Activated naive CD4-positive, alpha-beta T cell treated with anti-CD3 and anti-CD28 coated beads for 36 hours (primary cell): ENCODE measurements around the gene DNAJA3. TPM values are rescaled to one million over a fixed set of nuclear protein-coding genes. Genes with fewer than 3 reads are reported as not detected.

Experiments used
- CTCF ChIA-PET: fragments of 350-600 bp; sonication (Branson Sonifier 250); formaldehyde crosslinking; loops from one replicate; lab custom pipeline; 2021; ENCODE audit warnings: antibody characterized with exemption; lab: Charles Lee
- DNase-seq: peaks from one replicate; pipeline ENCODE4 v3.0.0-alpha.2; 2020
- H3K27ac Mint-ChIP-seq: one replicate; pipeline ENCODE4 v1.8.0; 2021; ENCODE audit warnings: mild to moderate bottlenecking, mixed read lengths
- H3K27me3 Mint-ChIP-seq: one replicate; pipeline ENCODE4 v1.8.0; 2021; ENCODE audit warnings: low read depth, mixed read lengths
- H3K36me3 Mint-ChIP-seq: one replicate; pipeline ENCODE4 v1.8.0; 2021; ENCODE audit warnings: low read depth, mixed read lengths
- H3K4me1 Mint-ChIP-seq: one replicate; pipeline ENCODE4 v1.8.0; 2021; ENCODE audit warnings: low read depth, mixed read lengths
- H3K4me3 Mint-ChIP-seq: one replicate; pipeline ENCODE4 v1.8.0; 2021; ENCODE audit warnings: mild to moderate bottlenecking, moderate library complexity, mixed read lengths
- H3K9me3 Mint-ChIP-seq: one replicate; pipeline ENCODE4 v1.8.0; 2021; ENCODE audit warnings: mixed read lengths
- intact Hi-C: fragments of 100-400 bp; cut with micrococcal nuclease; formaldehyde crosslinking; loops from one replicate; pipeline ENCODE4 v1.15.1; 2023
- total RNA-seq, 2 experiments: library from RNA; stranded (reverse); gene quantifications; one replicate each; pipeline ENCODE4 v1.2.3, GENCODE V29; 2021

DNAJA3 gene
- total RNA-seq, 2 experiments from 2014 or later: 86.7 to 88.0 TPM

GRCh38 chr16:4382795-4383357, 42.8 kb upstream of the DNAJA3 start:
- CTCF ChIA-PET: no interaction called here
- Mint-ChIP-seq H3K27me3 (no peaks in the 10 kb centered on the region), H3K27ac (no peak overlapping the region), H3K36me3 (no peaks in the 10 kb centered on the region), H3K4me1 (no peaks in the 10 kb centered on the region), H3K9me3 (no peaks in the 10 kb centered on the region), H3K4me3 (no peak overlapping the region)
- intact Hi-C loops: no loop called here
- DNase-seq: no peak

DNA sequence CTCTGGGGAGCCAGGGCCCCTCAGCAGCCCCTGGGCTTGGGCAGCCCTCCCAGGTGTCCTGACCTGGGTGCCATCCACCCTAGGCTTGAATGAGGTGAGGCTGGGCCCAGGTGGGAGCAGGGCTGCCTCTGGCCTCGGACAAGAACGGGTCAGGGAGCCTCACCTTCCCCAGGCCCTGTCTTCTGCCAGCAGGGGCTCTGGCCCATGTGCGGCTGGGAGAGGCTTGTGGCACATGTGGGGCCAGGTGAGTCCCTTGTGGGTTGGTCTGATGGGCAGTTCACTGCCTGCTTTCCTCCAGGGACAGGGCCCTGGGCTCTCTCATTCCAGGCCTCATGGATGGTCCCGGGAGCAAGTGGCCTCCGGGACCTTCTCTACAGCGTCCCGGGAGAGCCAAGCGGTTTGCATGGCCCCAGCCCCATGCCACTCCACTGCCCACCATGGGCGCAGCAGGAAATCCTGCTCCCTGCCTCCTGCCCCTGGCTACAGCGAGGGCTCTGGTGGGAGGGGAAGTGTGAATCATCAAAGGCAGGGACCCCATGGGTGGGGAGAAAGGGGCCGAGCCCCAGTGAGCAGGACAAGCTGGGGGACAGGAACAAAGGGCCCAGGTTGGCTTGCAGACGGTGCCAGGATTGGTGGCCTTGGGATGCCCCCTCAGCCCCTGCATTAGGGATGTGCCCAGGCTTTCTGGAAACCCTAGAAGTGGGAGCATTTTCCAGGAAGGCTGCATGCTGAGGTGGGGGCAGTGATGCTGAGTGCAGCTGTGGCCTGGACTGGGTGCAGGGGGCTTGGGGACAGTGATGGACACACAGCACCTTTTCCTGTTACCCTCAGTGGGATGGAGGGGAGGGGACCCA, 41.9 kb upstream of the DNAJA3 start:
- Mint-ChIP-seq H3K27me3 (no peaks in the 10 kb centered on the region), H3K36me3 (no peaks in the 10 kb centered on the region), H3K9me3 (no peaks in the 10 kb centered on the region), H3K27ac (no peak overlapping the region), H3K4me1 (no peaks in the 10 kb centered on the region), H3K4me3 (no peak overlapping the region)
- CTCF ChIA-PET: interaction anchor here (1.0 kb wide), 1 partner anchor 24 kb away, joined by 3 read pairs; no protein-coding TSS in a partner anchor
- intact Hi-C loops: no loop called here
- DNase-seq: no peak

DNA sequence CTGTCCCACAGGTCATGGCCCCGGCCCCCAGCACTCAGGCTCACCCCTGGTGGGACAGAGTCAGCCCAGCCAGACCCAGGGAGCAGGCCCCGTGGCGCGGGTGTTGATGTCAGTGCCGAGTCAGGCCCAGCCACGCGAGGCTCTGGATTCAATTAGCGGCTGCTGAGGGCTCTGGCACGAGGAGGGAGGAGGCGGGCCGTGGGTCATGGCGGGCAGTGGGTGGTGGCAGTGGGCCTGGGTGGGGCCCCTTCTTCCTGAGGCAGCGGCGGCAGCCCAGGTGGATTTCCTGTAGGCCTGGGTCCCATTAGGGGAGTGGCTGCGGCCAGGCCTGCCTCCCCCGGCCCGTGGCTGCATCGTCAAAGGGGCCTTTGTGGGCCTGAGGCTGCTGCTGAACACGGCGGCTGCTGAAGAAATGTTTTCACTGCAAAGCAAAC, 41.1 kb upstream of the DNAJA3 start:
- no peak overlapping the region for H3K27ac Mint-ChIP-seq
- H3K27me3 Mint-ChIP-seq: no peaks in the 10 kb centered on the region
- no peaks in the 10 kb centered on the region for H3K36me3 Mint-ChIP-seq
- H3K4me3 Mint-ChIP-seq: no peak overlapping the region
- no peaks in the 10 kb centered on the region for H3K9me3 Mint-ChIP-seq
- no peak for DNase-seq
- CTCF ChIA-PET: interaction anchor here (1.0 kb wide), 1 partner anchor 25 kb away, joined by 3 read pairs; no protein-coding TSS in a partner anchor
- no peaks in the 10 kb centered on the region for H3K4me1 Mint-ChIP-seq
- intact Hi-C loops: no loop called here

DNA sequence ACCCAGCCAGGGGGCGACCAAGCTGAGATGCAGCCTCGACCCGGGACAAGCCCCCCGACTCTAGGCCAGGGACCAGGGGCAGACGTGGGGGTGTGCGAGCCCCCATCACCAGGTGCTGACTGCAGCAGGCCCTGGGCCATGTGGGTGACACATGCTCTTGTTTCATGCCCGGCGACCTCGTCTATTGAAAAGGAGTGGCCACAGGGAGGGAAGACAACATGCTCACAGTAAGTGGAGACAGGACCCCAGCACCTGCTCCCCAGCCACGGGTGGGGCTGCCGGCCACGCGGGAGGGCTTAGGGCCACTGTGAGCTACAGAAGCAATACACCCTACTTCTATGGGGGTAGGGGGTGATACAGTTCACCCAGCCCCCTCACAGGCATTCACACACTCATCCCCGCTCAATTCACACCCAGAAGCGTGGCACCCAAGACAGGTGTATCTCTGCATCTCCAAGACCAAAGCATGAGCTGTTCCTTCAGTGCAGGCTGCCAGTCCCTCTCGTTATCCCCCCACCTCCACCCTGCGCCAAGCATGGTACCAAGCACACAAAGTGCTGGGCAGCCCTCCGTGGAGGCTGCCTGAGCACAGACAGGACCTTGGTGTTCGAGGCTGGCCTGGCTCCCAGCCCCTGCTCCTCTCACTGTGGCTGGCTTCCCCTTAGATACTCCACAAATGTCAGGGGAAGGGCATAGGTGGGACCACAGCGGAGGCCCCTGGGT, 40.4 kb upstream of the DNAJA3 start:
- Mint-ChIP-seq H3K36me3 (no peaks in the 10 kb centered on the region), H3K27me3 (no peaks in the 10 kb centered on the region), H3K4me3 (no peak overlapping the region), H3K9me3 (no peaks in the 10 kb centered on the region), H3K27ac (no peak overlapping the region), H3K4me1 (no peaks in the 10 kb centered on the region)
- no peak for DNase-seq
- intact Hi-C loops: no loop called here
- CTCF ChIA-PET: no interaction called here

DNA sequence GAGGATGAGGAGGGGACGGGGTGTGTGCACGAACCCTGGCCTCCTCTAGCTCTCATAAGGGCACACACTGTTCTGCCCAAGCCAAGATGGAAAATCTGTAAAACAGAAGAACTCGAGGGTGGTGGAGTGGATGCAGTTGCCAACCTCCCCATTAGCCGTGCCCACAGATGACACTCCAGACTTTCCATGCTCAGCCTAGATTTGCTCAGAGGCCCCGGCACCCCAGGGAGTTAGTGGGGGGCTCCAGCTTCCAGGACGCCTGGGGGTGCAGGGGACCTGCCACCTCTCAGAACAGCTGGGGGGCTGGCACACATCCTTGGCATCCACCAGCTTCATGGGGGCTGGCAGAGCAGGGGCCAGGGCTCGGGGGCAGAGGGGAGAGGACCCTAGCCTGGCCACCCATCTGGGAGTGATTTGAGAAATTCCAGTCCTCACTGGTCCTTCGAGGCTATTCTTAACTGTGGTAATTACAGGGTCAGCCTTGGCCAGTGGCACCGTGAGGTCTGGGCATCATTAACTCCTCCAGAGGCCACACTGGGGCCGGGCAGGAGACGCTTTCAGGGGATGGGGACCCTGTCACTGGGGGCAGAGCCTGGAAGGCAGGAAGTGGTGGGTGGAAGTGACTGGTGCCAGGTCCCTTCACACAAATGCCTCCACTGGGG, 39.7 kb upstream of the DNAJA3 start:
- Mint-ChIP-seq H3K27ac (no peak overlapping the region), H3K4me1 (no peaks in the 10 kb centered on the region), H3K27me3 (no peaks in the 10 kb centered on the region), H3K9me3 (no peaks in the 10 kb centered on the region), H3K4me3 (no peak overlapping the region), H3K36me3 (no peaks in the 10 kb centered on the region)
- CTCF ChIA-PET: no interaction called here
- no peak for DNase-seq
- intact Hi-C loops: no loop called here

- no peaks in the 10 kb centered on the region for H3K4me1 Mint-ChIP-seq
- no peaks in the 10 kb centered on the region for H3K9me3 Mint-ChIP-seq
- no peak overlapping the region for H3K27ac Mint-ChIP-seq
- no peaks in the 10 kb centered on the region for H3K27me3 Mint-ChIP-seq
- no peak for DNase-seq
- intact Hi-C loops: no loop called here
- no peaks in the 10 kb centered on the region for H3K36me3 Mint-ChIP-seq
- no peak overlapping the region for H3K4me3 Mint-ChIP-seq
- CTCF ChIA-PET: no interaction called here
These were observed 39.2 kb upstream of the DNAJA3 start for GRCh38 chr16:4386451-4386805.

- DNase-seq: no peak
- Mint-ChIP-seq H3K36me3 (no peaks in the 10 kb centered on the region), H3K4me3 (no peak overlapping the region), H3K9me3 (no peaks in the 10 kb centered on the region), H3K4me1 (no peaks in the 10 kb centered on the region), H3K27me3 (no peaks in the 10 kb centered on the region), H3K27ac (no peak overlapping the region)
- CTCF ChIA-PET: no interaction called here
- intact Hi-C loops: no loop called here
These were observed 38.6 kb upstream of the DNAJA3 start for GRCh38 chr16:4386951-4387565.

GRCh38 chr16:4387781-4388180, 37.9 kb upstream of the DNAJA3 start:
- CTCF ChIA-PET: no interaction called here
- Mint-ChIP-seq H3K27ac (no peak overlapping the region), H3K4me3 (no peak overlapping the region), H3K4me1 (no peaks in the 10 kb centered on the region), H3K9me3 (no peaks in the 10 kb centered on the region), H3K36me3 (no peaks in the 10 kb centered on the region), H3K27me3 (no peaks in the 10 kb centered on the region)
- DNase-seq: no peak
- intact Hi-C loops: no loop called here

GRCh38 chr16:4388271-4389021, 37.2 kb upstream of the DNAJA3 start:
- CTCF ChIA-PET: interaction anchor here (1.1 kb wide), 1 partner anchor 15 kb away, joined by 3 read pairs; no protein-coding TSS in a partner anchor
- Mint-ChIP-seq H3K4me1 (no peaks in the 10 kb centered on the region), H3K36me3 (no peaks in the 10 kb centered on the region), H3K27me3 (no peaks in the 10 kb centered on the region), H3K27ac (no peak overlapping the region), H3K9me3 (no peaks in the 10 kb centered on the region), H3K4me3 (no peak overlapping the region)
- no peak for DNase-seq
- intact Hi-C loops: no loop called here

- Mint-ChIP-seq H3K9me3 (no peaks in the 10 kb centered on the region), H3K36me3 (no peaks in the 10 kb centered on the region), H3K27me3 (no peaks in the 10 kb centered on the region), H3K27ac (no peak overlapping the region), H3K4me3 (no peak overlapping the region), H3K4me1 (no peaks in the 10 kb centered on the region)
- CTCF ChIA-PET: interaction anchor here (1.1 kb wide), 1 partner anchor 14 kb away, joined by 3 read pairs; no protein-coding TSS in a partner anchor
- intact Hi-C loops: no loop called here
- DNase-seq: no peak
These were observed 36.4 kb upstream of the DNAJA3 start for GRCh38 chr16:4389051-4389955.
